Measurements from ENCODE around the gene MYO6.
"Not testable (repeated sequence)": the region's sequence is repeated elsewhere in the genome, so short reads cannot be mapped to it uniquely, and the experiment has no call there.

MYO6 gene

GRCh38 chr6:75893058-75893775 is 144.2 kb downstream of the MYO6 start:
- DNase-seq (ENCODE audit: low spot score) = peak; percentile 73

- no peak for DNase-seq (ENCODE audit: low spot score)
Measured at GRCh38 chr6:75893776-75894152, 144.7 kb downstream of the MYO6 start.

- peak; percentile 57 for DNase-seq (ENCODE audit: low spot score)
Measured at GRCh38 chr6:75896526-75896925, 147.5 kb downstream of the MYO6 start.

GRCh38 chr6:75900216-75900615 is 151.2 kb downstream of the MYO6 start:
- DNase-seq (ENCODE audit: low spot score) = not testable (repeated sequence)

GRCh38 chr6:75905129-75905528 is 156.1 kb downstream of the MYO6 start:
- not testable (repeated sequence) for DNase-seq (ENCODE audit: low spot score)

GRCh38 chr6:75906871-75907270 is 157.8 kb downstream of the MYO6 start:
- no peak for DNase-seq (ENCODE audit: low spot score)

GRCh38 chr6:75907444-75907843 is 158.4 kb downstream of the MYO6 start:
- no peak for DNase-seq (ENCODE audit: low spot score)

- DNase-seq (ENCODE audit: low spot score) = no peak
Measured at GRCh38 chr6:75913040-75913439, 164.0 kb downstream of the MYO6 start.

GRCh38 chr6:75922226-75922625 is 173.2 kb downstream of the MYO6 start:
- DNase-seq (ENCODE audit: low spot score) = peak; percentile 75

- DNase-seq (ENCODE audit: low spot score) = no peak
Measured at GRCh38 chr6:75926293-75927168, 177.5 kb downstream of the MYO6 start.

GRCh38 chr6:75931011-75931680 is 182.1 kb downstream of the MYO6 start:
- peak; percentile 76 for DNase-seq (ENCODE audit: low spot score)

- DNase-seq (ENCODE audit: low spot score) = peak; percentile 20
Measured at GRCh38 chr6:75932067-75932466, 183.0 kb downstream of the MYO6 start.

- no peak for DNase-seq (ENCODE audit: low spot score)
Measured at GRCh38 chr6:75933387-75933975, 184.4 kb downstream of the MYO6 start.

GRCh38 chr6:75934643-75935472 is 185.8 kb downstream of the MYO6 start:
- DNase-seq (ENCODE audit: low spot score) = peak; percentile 77

- DNase-seq (ENCODE audit: low spot score) = no peak
Measured at GRCh38 chr6:75935473-75935793, 186.4 kb downstream of the MYO6 start.

GRCh38 chr6:75936682-75937081 is 187.6 kb downstream of the MYO6 start:
- no peak for DNase-seq (ENCODE audit: low spot score)

- no peak for DNase-seq (ENCODE audit: low spot score)
Measured at GRCh38 chr6:75937846-75938245, 188.8 kb downstream of the MYO6 start.

GRCh38 chr6:75940564-75940963 is 191.5 kb downstream of the MYO6 start:
- DNase-seq (ENCODE audit: low spot score) = no peak

GRCh38 chr6:75941509-75941908 is 192.5 kb downstream of the MYO6 start:
- DNase-seq (ENCODE audit: low spot score) = no peak

GRCh38 chr6:75943381-75943780 is 194.3 kb downstream of the MYO6 start:
- no peak for DNase-seq (ENCODE audit: low spot score)

- no peak for DNase-seq (ENCODE audit: low spot score)
Measured at GRCh38 chr6:75946146-75946831, 197.2 kb downstream of the MYO6 start.
